Right atrium auricular region (tissue), 2 donors: ENCODE results near the gene PNMA6F. TPM values are rescaled to one million over a fixed set of nuclear protein-coding genes. Genes with fewer than 3 reads are reported as not detected.
"Not testable (repeated sequence)": the region's sequence is repeated elsewhere in the genome, so short reads cannot be mapped to it uniquely, and the experiment has no call there.

Source experiments
- DNase-seq: peaks from one replicate; pipeline ENCODE4 v3.0.0-alpha.2; 2019; ENCODE audit warnings: low spot score
- H3K27ac ChIP-seq, 2 donors: fragments of 200-600 bp; sonication (generic); 1 replicate in 1 of 2; 2 replicates in 1 of 2; pipeline ENCODE4 v1.5.1; 2016 to 2019
- H3K27me3 ChIP-seq, 2 donors: fragments of 200-600 bp; sonication (generic); one replicate each; pipeline versions ENCODE4 v1.5.1 to v1.6.0; 2017 to 2019
- H3K36me3 ChIP-seq: fragments of 200-600 bp; sonication (generic); one replicate; pipeline ENCODE4 v1.5.1; 2016
- H3K4me1 ChIP-seq, 2 donors: fragments of 200-600 bp; sonication (generic); one replicate each; pipeline versions ENCODE4 v1.5.1 to v1.6.0; 2017 to 2019
- H3K4me3 ChIP-seq, 2 donors: fragments of 200-600 bp; sonication (generic); 1 replicate in 1 of 2; 2 replicates in 1 of 2; pipeline ENCODE4 v1.5.1; 2017 to 2019; ENCODE audit warnings: mild to moderate bottlenecking in 1 of 2, moderate library complexity in 1 of 2
- H3K9me3 ChIP-seq, 2 donors: fragments of 200-600 bp; sonication (generic); one replicate each; pipeline ENCODE4 v1.5.1; 2019
- CTCF ChIP-seq, 2 donors: fragments of 200-600 bp; sonication (generic); IDR thresholded peaks; one replicate each; pipeline ENCODE4 v1.5.1; 2019; ENCODE audit warnings: antibody characterized with exemption in 2 of 2
- total RNA-seq, 2 donors: library from RNA; depleted of rRNA; stranded (reverse); fragments of >200 nt; gene quantifications; one replicate each; pipeline ENCODE4 v1.1.0, GENCODE V29; 2016

Gene PNMA6F
- total RNA-seq, 2 donors from 2014 or later = not detected

GRCh38 chrX:153333821-153334653 is 12.5 kb upstream of the PNMA6F start, which contains the start of gene ZNF275:
Gene ZNF275 (plus strand): TSS chrX:153334153. CDS start chrX:153336680, 2,527 bp downstream.
- TF ChIP-seq CTCF (IDR thresholded peaks at IDR 0.05) = no peak
- Histone ChIP-seq H3K4me3 (peak within 1 kb of the TSS; percentile 65 to 69), H3K27ac (peak within 1 kb of the TSS; percentile 35 to 56), H3K36me3 (no peaks in the 10 kb centered on the region), H3K27me3 (no peaks in the 10 kb centered on the region), H3K9me3 (no peaks in the 10 kb centered on the region), H3K4me1 (peaks cover 0 to 5% of the 10 kb centered on the region in 2 donors)
- DNase-seq = peak; percentile 72

- Histone ChIP-seq H3K36me3 (no peaks in the 10 kb centered on the region), H3K4me3 (peak overlapping the region in 1 of 2 donors; percentile 69), H3K27me3 (no peaks in the 10 kb centered on the region), H3K4me1 (peaks cover 0 to 5% of the 10 kb centered on the region in 2 donors), H3K9me3 (no peaks in the 10 kb centered on the region), H3K27ac (no peak overlapping the region)
- DNase-seq = no peak
- TF ChIP-seq CTCF (IDR thresholded peaks at IDR 0.05) = no peak
These were observed 11.7 kb upstream of the PNMA6F start for GRCh38 chrX:153333266-153333665.

- H3K9me3 ChIP-seq = peaks cover 0 to 18% of the 10 kb centered on the region in 2 donors
- H3K4me1 ChIP-seq = no peaks in the 10 kb centered on the region
- no peaks in the 10 kb centered on the region for H3K36me3 ChIP-seq
- H3K27me3 ChIP-seq = no peaks in the 10 kb centered on the region
- TF ChIP-seq CTCF (IDR thresholded peaks at IDR 0.05) = no peak
- no peak overlapping the region for H3K27ac ChIP-seq
- DNase-seq = peak; percentile 26
- H3K4me3 ChIP-seq = no peak overlapping the region
These were observed 6.0 kb upstream of the PNMA6F start for GRCh38 chrX:153327561-153327960.

- no peaks in the 10 kb centered on the region for H3K36me3 ChIP-seq
- H3K9me3 ChIP-seq = peaks cover 0 to 14% of the 10 kb centered on the region in 2 donors
- H3K27me3 ChIP-seq = no peaks in the 10 kb centered on the region
- DNase-seq = peak; percentile 28
- no peak for TF ChIP-seq CTCF (IDR thresholded peaks at IDR 0.05)
- H3K4me3 ChIP-seq = no peak overlapping the region
- no peak overlapping the region for H3K27ac ChIP-seq
- no peaks in the 10 kb centered on the region for H3K4me1 ChIP-seq
These were observed 897 bp downstream of the PNMA6F start for GRCh38 chrX:153320555-153321184.

GRCh38 chrX:153320047-153320443 is 1.5 kb downstream of the PNMA6F start:
- H3K4me3 ChIP-seq, H3K27me3 ChIP-seq, H3K27ac ChIP-seq, DNase-seq, H3K9me3 ChIP-seq, H3K36me3 ChIP-seq, H3K4me1 ChIP-seq: not testable (repeated sequence)

- Histone ChIP-seq H3K27me3 (no peaks in the 10 kb centered on the region), H3K4me1 (no peaks in the 10 kb centered on the region), H3K27ac (no peak overlapping the region), H3K4me3 (no peak overlapping the region), H3K36me3 (no peaks in the 10 kb centered on the region), H3K9me3 (peaks cover 0 to 7% of the 10 kb centered on the region in 2 donors)
- peak; percentile 18 for DNase-seq
- no peak for TF ChIP-seq CTCF (IDR thresholded peaks at IDR 0.05)
These were observed 2.1 kb downstream of the PNMA6F start for GRCh38 chrX:153319295-153320046.
